Superior temporal gyrus (tissue), 1 donor: ENCODE results near the gene UBXN1.

Experiments
- DNase-seq: peaks from one replicate; pipeline ENCODE4 v3.0.0-alpha.2; 2016; ENCODE audit errors: extremely low spot score

The UBXN1 gene

GRCh38 chr11:62678770-62679696, at the start of gene UBXN1:
TSS of gene UBXN1 (minus strand) at chr11:62679073. CDS start at chr11:62678923, 150 bp downstream.
- DNase-seq = peak; percentile 95

- peak; percentile 94 for DNase-seq
These were observed 49.5 kb upstream of the UBXN1 start, which contains the start of gene TTC9C for GRCh38 chr11:62728171-62728988. TSS of gene TTC9C (plus strand) at chr11:62728486. CDS start at chr11:62728849, 363 bp downstream.

- DNase-seq = peak; percentile 99
These were observed 48.9 kb upstream of the UBXN1 start for GRCh38 chr11:62727872-62728170.

- DNase-seq = peak; percentile 99
These were observed 48.4 kb upstream of the UBXN1 start, which contains the start of gene HNRNPUL2 for GRCh38 chr11:62727165-62727871. TSS of gene HNRNPUL2 (minus strand) at chr11:62727457. CDS start at chr11:62727156, 301 bp downstream.

- no peak for DNase-seq
These were observed 48.0 kb upstream of the UBXN1 start for GRCh38 chr11:62726915-62727164.

GRCh38 chr11:62726156-62726914, 47.5 kb upstream of the UBXN1 start:
- DNase-seq = no peak

- DNase-seq = no peak
These were observed 46.8 kb upstream of the UBXN1 start for GRCh38 chr11:62725646-62726045.

GRCh38 chr11:62724171-62724570, 45.3 kb upstream of the UBXN1 start:
- DNase-seq = no peak

- DNase-seq = no peak
These were observed 43.1 kb upstream of the UBXN1 start for GRCh38 chr11:62721994-62722393.

GRCh38 chr11:62719302-62719978, 40.6 kb upstream of the UBXN1 start:
- no peak for DNase-seq

- DNase-seq = no peak
These were observed 37.9 kb upstream of the UBXN1 start for GRCh38 chr11:62716816-62717215.

GRCh38 chr11:62716206-62716605, 37.3 kb upstream of the UBXN1 start:
- no peak for DNase-seq

- no peak for DNase-seq
These were observed 36.6 kb upstream of the UBXN1 start for GRCh38 chr11:62715150-62716130.

- no peak for DNase-seq
These were observed 34.5 kb upstream of the UBXN1 start for GRCh38 chr11:62713343-62713742.

- DNase-seq = peak; percentile 3
These were observed 34.0 kb upstream of the UBXN1 start for GRCh38 chr11:62712861-62713260.

GRCh38 chr11:62712276-62712812, 33.5 kb upstream of the UBXN1 start:
- DNase-seq = no peak

GRCh38 chr11:62710001-62710345, 31.1 kb upstream of the UBXN1 start:
- no peak for DNase-seq

GRCh38 chr11:62709247-62710000, 30.6 kb upstream of the UBXN1 start:
- peak; percentile 99 for DNase-seq

- no peak for DNase-seq
These were observed 29.9 kb upstream of the UBXN1 start for GRCh38 chr11:62708793-62709192.
